ENCODE measurements around the gene COPA.

The COPA gene

DNA sequence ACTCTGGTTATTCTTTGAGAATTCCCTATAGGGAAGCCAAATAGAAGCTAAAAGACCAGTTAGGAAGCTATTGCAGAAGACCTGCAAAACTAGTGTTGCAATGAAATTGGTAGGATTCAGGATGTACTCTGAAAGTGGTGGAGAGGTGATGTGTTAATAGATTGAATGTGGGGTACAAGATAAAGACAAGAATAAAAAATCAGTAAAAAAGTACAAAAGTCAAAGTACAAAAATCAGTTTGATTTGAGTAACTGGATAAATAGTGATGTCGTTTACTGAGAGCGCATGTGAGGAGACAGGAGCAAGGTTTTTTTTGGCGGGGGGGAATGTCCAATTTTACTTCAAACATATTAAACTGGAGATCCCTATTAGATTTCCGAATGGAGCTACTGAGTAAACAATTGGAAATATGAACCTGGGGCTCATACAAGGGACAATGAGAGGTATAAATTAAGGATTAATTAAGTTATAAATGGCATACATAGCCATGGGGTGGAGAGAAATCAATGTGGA is 78.2 kb downstream of the COPA start:
- DNase-seq (ENCODE audit: low read depth), result no peak

DNA sequence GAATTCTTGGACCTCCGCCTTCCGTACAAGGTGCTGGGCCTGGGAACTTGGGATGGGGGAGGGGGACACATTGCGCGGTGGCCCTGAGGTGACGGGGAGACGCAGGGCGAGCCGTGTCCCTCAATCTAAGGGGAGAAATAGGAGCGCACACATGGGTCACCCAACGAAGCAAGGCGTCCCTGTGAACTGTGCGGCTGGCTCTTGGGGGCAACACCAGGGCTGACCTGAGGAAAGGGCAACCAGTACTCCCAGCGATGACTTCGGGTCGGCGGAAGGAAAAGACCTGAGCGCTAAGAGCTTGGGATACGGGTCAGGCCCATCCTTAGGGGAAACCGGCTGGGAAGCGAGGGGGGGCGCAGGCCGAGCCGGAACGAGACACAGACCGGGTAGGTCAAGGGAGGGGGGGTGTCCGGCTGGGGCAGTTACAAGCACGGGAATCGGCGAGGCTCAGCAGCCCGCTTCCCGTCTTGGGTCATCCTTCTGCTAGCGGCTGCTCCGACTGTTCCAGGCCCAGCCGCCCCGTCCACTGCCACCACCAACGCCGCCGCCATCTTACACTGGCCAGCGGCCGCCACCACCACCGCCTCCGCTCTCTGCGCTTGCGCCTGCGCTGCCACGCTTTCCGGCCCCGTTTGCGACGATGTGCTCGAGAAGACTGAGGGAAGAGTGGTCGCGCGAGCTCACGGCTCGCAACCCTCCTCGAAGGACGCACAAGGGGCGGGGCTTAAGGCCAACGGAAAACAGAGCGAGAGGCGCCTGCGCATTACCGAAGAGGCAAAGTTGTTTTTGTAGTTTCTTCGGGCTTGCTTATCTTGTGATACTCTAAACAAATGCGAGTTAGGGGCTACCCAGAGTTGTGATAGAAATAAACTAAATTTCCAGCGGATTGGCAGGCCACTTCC is 80.9 kb downstream of the COPA start, which contains the start of gene DCAF8:
Gene DCAF8, minus strand, starts transcription at position 657 of the 902 bp plus-strand sequence. CDS start 18,541 bp downstream, outside the sequence.
- peak; percentile 98 for DNase-seq (ENCODE audit: low read depth)

DNA sequence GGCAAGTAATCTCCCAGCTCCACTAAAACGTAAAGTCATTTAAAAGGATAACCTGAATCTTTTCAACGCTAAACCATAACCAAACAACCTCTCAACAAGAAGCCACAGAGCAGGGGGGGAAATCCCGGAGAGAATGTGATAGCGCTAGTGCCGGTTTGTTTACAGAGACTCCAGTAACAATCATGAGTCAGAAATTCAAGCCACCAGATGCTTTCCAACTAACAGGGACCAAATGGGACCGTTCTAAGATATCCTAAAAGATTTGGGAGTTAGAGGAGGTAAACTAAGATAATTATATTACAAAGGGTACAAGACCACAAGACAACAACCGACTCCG is 81.5 kb downstream of the COPA start:
- peak; percentile 94 for DNase-seq (ENCODE audit: low read depth)

DNA sequence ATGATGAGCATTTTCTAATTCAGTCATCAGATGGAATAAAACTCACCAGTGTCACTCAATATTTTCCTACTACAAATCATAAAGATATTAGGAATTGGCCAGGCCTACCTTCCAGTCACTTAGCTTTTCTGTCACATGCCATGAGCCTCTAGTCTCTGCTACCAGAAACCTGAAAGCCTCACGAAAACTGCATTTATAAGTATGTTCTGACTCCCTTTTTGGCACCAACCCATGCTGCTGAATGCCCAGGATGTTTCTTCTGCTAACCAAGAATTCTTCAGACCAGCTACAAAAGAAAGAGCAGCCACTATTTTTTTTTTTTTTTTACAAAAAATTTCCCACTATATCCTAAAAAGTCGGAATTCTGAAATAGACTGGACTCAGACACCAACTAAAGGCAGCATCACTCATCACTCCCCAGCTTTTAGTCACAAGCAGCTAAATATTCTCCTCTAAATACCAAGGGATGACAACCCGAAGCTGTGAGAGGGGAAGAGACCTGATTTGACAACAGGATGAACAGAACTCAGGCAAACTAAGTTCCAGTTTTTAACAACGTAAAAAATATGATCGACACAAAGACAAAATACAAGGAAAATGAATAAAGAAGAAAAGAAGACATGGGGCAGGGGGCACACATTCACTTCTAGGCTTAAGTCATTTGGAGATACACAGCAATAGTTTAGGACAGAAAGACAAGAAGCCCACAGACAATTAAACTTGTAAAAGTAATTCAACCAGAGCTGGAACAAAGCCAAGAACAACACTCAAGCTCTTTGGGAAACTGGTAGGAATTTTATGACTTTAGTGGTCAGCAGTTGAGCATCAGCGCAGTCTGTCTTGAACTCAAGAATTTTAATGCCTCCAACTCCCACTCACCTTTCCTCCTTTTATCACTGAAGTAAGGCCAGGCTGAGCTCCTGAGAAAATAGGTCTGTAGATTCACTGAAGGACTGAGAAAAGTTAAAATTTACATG is 82.4 kb downstream of the COPA start:
- peak; percentile 92 for DNase-seq (ENCODE audit: low read depth)

DNA sequence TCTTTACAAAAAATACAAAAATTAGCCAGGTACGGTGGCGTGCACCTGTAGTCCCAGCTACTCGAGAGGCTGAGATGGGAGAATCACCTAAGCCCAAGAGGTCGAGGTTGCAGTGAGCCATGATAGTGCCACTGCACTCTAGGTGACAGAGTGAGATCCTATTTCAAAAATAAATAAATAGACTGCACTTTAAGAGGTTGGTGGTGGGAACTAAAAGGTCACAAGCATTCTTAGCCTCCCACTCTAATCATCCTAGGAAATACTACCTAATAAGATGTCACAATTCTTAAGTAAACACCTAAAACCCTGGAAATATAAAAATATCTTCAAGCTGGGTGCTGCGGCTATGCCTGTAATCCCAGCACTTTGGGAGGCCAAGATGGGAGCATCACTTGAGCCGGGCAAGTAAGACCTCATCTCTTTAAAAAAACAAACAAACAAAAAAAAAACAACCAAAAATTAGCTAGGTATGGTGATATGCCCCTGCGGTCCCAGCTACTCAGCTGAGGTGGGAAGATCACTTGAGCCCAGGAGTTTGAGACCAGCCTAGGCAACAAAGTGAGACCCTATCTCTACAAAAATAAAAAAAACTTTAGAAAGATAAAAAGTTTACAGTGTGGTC is 84.8 kb downstream of the COPA start:
- peak; percentile 10 for DNase-seq (ENCODE audit: low read depth)

DNA sequence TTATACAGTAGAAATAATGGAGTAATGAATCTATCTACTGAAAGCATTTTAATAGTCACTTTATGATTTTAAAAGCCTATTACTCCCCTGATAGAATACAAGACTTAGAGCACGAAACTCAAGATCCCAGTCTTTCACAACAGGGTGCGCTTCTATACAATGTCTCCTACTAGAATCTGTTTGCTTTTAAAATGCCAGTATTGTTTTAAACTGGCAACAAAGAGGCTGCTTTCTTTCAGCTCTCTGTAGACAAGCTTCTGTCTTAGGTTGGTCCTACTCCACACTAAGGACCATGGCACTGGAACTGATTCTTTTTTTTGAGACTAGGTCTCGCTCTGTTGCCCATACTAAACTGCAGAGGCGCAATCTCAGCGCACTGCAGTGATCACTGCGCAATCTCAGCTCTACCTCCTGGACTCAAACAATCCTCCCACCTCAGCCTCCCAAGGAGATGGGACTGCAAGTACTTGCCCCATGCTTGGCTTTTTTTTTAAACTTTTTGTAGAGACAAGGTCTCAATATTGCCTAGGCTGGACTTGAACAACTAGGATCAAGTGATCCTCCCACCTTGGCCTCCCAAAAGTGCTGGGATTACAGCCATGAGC is 85.5 kb downstream of the COPA start:
- DNase-seq (ENCODE audit: low read depth), result no peak

DNA sequence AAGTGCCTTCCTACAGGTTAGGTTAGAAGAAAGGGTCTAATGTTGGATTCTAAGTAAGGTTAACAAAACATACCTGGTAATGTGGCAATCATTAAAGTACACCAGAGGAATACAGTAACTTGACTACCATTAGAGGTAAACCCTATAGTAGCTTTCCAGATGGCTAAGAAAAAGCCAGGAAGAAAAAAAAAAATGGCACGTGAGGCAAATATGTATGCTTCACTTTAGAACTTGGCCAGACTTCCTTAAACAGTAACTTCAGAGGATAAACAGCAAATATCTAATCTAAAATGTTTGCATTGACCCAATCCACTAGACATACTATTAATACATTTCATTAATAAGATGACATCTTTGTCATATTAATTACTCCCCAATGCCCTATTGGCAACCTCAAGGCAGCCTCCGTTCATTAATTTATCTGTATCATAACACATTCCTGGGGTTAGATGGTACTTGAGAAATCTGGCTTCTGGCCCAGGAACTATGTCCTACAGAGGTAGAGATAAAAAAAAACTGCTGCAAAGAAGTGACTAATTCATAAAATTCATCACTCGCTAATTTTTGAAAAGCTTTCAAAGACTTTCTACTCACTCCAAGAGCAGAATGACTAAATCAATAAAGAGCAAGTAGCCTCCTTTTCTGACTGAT is 86.5 kb downstream of the COPA start:
- DNase-seq (ENCODE audit: low read depth), result peak; percentile 90

DNA sequence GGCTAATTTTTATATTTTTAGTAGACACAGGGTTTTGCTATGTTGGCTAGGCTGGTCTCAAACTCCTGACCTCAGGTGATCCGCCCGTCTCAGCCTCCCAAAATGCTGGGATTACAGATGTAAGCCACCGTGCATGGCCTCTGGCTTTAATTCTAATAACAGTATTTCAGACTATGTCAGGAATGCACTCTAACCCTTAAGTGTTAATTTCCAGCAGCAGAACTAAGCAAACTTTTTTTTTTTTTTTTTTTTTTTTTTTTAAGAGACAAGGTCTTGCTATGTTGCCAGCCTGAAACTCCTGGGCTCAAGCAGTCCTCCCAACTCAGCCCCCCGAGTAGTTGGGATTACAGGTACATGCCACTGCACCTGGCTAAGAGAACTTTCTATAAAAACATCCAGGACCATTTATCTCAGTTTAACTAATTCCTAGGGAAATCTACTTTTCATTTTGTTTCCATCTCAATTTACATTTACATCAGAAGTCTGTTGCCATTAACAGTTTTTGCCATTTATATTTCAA is 87.2 kb downstream of the COPA start:
- no peak for DNase-seq (ENCODE audit: low read depth)

DNA sequence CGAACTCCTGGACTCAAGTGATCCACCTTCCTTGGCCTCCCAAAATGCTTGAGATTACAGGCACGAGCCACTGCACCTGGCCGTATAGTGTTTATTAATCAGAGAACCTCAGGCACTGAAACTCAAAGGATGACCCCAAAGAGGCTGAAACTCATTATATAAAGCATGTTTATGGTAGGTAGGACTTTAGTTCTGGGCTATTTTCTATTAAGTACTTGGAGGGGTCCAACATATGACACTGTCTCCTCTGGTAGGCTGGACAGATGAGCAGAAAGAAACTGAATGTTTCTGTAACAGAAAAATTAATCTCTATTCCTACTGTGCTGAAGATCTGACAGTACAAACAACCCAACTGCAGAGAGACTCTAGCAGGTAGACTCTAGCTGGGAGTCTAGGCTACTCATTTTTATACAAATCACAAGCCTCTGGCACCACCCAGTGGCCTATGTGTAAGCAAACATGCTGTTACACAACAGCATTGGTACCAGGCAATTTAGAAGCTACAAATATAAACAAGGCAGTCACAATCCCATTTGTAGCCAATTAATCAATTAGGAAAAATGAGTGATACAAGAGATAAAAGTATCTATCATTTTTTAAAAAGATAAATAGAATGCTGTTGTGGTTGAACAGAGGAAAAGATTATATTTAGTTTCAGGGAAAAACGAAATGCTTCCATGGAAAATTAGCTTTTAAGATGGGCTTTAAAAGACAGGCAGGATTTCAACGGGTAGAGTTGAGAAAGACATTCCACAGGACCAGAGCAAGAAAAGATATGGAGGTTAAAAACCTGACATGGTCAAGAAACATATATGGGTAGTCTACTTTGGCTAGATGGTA is 91.1 kb downstream of the COPA start:
- DNase-seq (ENCODE audit: low read depth), result peak; percentile 78

DNA sequence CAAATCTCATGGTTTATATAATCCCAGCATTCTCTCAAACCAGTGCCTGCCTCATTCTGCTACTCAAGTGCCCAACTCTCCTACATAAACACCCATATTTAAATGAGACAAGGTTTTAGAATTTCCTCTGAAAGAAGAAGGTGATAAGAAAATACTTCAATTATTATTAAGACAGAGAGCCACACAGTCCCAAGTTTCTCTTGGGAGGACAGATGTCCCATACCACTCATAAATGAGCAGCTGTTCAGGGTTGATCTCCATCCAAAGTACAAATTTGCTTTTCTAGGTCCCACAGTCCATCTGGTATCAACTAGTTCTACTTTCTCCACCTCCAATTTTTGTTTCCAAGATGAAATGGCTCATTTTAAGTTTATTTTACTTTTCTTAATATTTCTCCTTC is 92.0 kb downstream of the COPA start:
- DNase-seq (ENCODE audit: low read depth), result no peak

DNA sequence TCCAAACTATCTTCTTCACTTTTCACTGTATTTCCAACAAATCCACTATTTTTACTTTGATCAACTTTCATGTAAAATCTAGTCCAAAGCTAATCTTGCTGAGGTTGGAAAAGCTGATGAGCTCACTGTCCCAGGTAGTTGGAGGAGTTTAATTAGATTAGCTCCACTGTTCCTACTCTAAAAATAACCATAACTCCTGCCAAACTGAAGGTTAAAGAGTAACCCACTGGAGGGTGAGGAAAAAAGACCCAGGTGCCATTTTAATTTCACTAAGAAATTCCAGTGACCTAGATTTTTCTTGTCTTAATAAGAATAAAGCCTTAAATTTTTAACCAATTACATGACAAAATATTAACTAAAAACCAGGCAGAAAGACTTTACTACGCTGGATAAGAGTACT is 96.0 kb downstream of the COPA start:
- no peak for DNase-seq (ENCODE audit: low read depth)

DNA sequence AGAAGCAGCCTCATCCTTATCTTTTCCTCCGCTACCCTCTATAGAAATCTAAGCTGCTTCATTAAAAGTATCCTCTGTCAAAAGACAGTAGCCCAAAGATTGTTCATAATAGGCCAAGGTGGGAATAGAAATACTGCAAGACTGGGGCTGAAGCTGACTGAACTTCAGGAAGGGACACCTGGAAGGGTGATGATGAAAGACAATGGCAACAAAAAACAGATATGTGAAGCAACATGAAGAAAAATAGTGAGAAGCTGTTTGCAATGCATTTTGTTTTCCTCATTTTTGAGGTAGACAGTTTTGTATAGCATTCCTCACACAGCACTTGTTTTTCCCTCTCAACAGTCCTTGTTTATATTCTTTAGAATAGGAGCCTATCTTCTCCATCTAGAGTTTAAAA is 97.6 kb downstream of the COPA start:
- no peak for DNase-seq (ENCODE audit: low read depth)

DNA sequence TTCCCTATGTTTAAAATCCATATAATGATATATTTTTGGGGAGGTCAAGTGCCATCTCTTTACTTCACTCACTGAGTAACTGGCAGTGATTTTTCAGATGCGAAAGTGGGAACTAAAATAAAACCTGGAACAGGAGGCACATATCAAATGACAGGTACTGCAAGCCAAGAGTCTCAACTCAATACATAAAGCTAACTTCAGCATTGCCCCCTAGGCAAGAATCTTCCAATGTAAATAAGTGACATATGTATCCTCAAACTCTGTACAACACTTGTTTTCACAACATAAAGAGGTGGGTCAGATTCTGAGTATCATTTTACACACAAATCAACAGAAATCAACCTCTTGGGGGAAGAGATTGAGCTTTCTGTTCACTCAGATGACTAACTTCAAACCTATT is 98.8 kb downstream of the COPA start:
- DNase-seq (ENCODE audit: low read depth), result peak; percentile 7

DNA sequence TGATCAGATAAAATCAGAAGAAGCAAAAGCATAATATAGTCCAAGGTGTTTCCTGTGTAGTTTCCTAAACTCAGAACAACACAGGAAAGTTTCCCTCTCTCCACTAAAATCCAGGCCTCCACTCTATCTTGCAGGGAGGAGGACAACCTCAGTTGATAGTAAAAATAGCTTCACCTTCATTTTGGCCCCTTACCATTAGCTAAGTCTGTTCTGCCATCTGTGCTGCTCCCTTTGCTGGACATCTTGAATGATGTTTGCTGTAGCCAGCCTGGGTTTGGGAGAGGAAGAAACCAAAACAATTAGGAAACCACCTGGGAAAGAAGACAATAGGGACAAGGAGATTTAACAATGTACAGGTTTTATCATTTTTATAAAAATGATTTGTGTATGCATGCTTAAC is 99.3 kb downstream of the COPA start:
- DNase-seq (ENCODE audit: low read depth), result no peak

DNA sequence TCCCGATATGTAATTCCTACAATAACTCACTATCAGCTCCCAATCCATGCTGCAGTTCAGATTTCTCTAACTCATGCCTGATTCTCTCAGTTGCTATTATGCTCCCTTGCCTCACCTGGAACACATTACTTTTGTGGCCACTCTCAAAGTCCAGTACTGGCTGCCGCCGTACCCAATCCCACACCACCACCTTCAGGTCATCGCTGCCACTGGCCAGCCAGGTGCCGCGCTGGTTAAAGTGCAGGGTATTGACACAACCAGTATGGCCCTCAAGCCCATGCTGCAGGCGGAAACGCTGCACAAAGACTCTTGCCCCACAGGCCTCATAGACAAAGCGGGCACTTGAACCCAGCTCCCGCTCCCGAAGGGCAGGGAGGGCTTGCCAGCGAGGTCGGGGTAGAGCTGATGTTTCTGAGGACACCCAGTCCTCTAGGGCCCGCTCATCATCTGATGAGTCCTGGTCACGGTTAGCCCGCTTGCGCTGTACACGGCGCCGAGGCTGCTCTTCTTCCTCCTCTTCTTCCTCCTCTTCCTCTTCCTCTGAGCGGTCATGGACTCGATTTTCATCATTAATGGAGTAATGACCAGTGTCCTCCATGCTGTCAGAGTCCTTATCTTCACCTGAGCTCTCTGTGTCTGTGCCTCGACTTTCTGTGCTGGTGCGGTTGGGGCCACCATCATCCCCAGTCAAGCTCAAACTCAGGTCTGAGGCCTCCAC is 103.3 kb downstream of the COPA start:
- no peak for DNase-seq (ENCODE audit: low read depth)

Measured in iris pigment epithelial cell (primary cell).